ENCODE results near the gene CABLES1. TPM values are rescaled to one million over a fixed set of nuclear protein-coding genes. Genes with fewer than 3 reads are reported as not detected.
A peak's percentile ranks its signal among the peaks of the same experiment; 100 is the strongest.

Gene CABLES1
- total and polyA plus RNA-seq, 2 of the 4 experiments (the other 2 are of a cell fraction) = 4.7 to 5.7 TPM

GRCh38 chr18:23257137-23257536 is 121.9 kb downstream of the CABLES1 start:
- 80% methylated on average over 1 of the region's 9 CpGs; no CpG with 5 or more reads in 1 of the 2 experiments for WGBS, 2 experiments (ENCODE audit: extremely low coverage in 2 of 2, insufficient read length in 1 of 2)
- intact Hi-C loops (cut with micrococcal nuclease) (no loop called here), dilution Hi-C loops (cut with HindIII; ENCODE audit: low sequenced_read_pairs, unreplicated experiment) (no loop called here)

More at GRCh38 chr18:23257137-23257536, 121.9 kb downstream of the CABLES1 start:
- no peak overlapping the region for H3K4ac ChIP-seq (ENCODE audit: low read depth, low read length)
- no peak overlapping the region for H4K5ac ChIP-seq (ENCODE audit: low read depth, low read length)
- no peak overlapping the region for H3K56ac ChIP-seq (ENCODE audit: extremely low read depth, insufficient read depth, low read length)
- ATAC-seq (ENCODE audit: low read depth) (no peak), DNase-seq (no peak)
- no peak overlapping the region for H3K9ac ChIP-seq (ENCODE audit: low read depth, low read length)
- no peak overlapping the region for H2BK15ac ChIP-seq (ENCODE audit: low read depth, low read length)
- peaks cover 29% of the 10 kb centered on the region for H3K4me1 ChIP-seq (ENCODE audit: control insufficient read depth, insufficient read depth, low read length)
- H4K20me1 ChIP-seq (ENCODE audit: insufficient read depth, low read length) = no peaks in the 10 kb centered on the region
- 0 out of 2 replicates have a peak overlapping the region, but pooled peaks have one; percentile 11 for H2AK5ac ChIP-seq (ENCODE audit: low read depth, low read length)
- H3K18ac ChIP-seq (ENCODE audit: low read depth, low read length) = no peak overlapping the region
- TF ChIP-seq MXI1 (IDR thresholded peaks at IDR 0.05; ENCODE audit: borderline replicate concordance, low read depth, low read length) (no peak), RAD21 (IDR thresholded peaks at IDR 0.05; ENCODE audit: low read length) (no peak), MAZ (IDR thresholded peaks at IDR 0.05; ENCODE audit: borderline replicate concordance, low read depth, low read length) (no peak), BHLHE40 (IDR thresholded peaks at IDR 0.05; ENCODE audit: low read depth, low read length) (no peak)
- H2BK5ac ChIP-seq (ENCODE audit: low read depth, low read length, poor library complexity, severe bottlenecking) = no peak overlapping the region
- no peak overlapping the region for H4K8ac ChIP-seq (ENCODE audit: low read depth in 2 of 2, low read length in 2 of 2)
- H2AK9ac ChIP-seq (replicated peaks; ENCODE audit: low read depth, low read length, poor library complexity) = no peak overlapping the region
- in situ Hi-C loops (cut with MboI; ENCODE audit: low sequenced_read_pairs) = no loop called here
- no peak overlapping the region for H3K23ac ChIP-seq (ENCODE audit: low read depth, low read length)
- H3K36me3 ChIP-seq (ENCODE audit: control insufficient read depth, insufficient read depth, low read length) = peaks cover 48% of the 10 kb centered on the region
- H2AFZ ChIP-seq (replicated peaks; ENCODE audit: low read length, poor library complexity) = no peak overlapping the region
- no peak overlapping the region for H2BK20ac ChIP-seq (ENCODE audit: low read depth, low read length)
- BruUV-seq (replicated peaks) = no TSS peak
- peaks cover 32% of the 10 kb centered on the region for H3K9me1 ChIP-seq (ENCODE audit: insufficient read depth, low read length)
- peak overlapping the region; percentile 3; the same call in 1 of the 2 replicates for H3K14ac ChIP-seq (replicated peaks; ENCODE audit: low read depth, low read length)
- H3K9me3 ChIP-seq (ENCODE audit: control insufficient read depth, insufficient read depth, low read length) = no peaks in the 10 kb centered on the region
- no peak overlapping the region for H4K91ac ChIP-seq (ENCODE audit: insufficient read depth, low read depth, low read length)
- no peaks in the 10 kb centered on the region for H3K27me3 ChIP-seq (ENCODE audit: control insufficient read depth, insufficient read depth, low read length)
- no peak overlapping the region for H3K27ac ChIP-seq (ENCODE audit: insufficient read depth, low read length)
- no peak overlapping the region for H3K4me3 ChIP-seq (ENCODE audit: insufficient read depth, low read depth, low read length)
- ChIA-PET CTCF (interaction anchor here (0.6 kb wide), 1 partner anchor 631 kb away, joined by 3 read pairs; no protein-coding TSS in a partner anchor), POLR2A (ENCODE audit: unreplicated experiment) (no interaction called here)
- H3K79me1 ChIP-seq (ENCODE audit: low read depth in 1 of 2, low read length in 2 of 2) = peaks cover 0 to 11% of the 10 kb centered on the region in 2 experiments; a peak in 2 of 4 replicates
- no peak overlapping the region; the same call in 1 of the 2 replicates for H2BK120ac ChIP-seq (ENCODE audit: low read depth, low read length)
- H3K4me2 ChIP-seq (ENCODE audit: low read depth, low read length) = no peak overlapping the region
